ENCODE data around the gene FAAP100. TPM values are rescaled to one million over a fixed set of nuclear protein-coding genes. Genes with fewer than 3 reads are reported as not detected.

Gene FAAP100
- total RNA-seq, 4 donors from 2014 or later, result 19.4 to 34.3 (median 28.4) TPM

- DNase-seq (ENCODE audit: low spot score in 2 of 2), result peak in 1 of 2 donors; percentile 46
- WGBS, 2 donors, result 1 to 2% methylated on average over 16 to 59 of the region's 62 CpGs
These were observed 40.2 kb downstream of the FAAP100 start for GRCh38 chr17:81511804-81512561.

GRCh38 chr17:81511554-81511803 lies 40.7 kb downstream of the FAAP100 start:
- intact Hi-C loops (cut with DNase I; ENCODE audit: low total_unique reads), result loop anchor here (5.0 kb wide), 1 partner anchor 114 kb away; the partner anchor contains the start of gene BAHCC1
- WGBS, 2 donors, result 0 to 2% methylated on average over 9 of the region's 9 CpGs
- TF ChIP-seq POLR2A (IDR thresholded peaks at IDR 0.05), result no peak
- no peak for TF ChIP-seq CTCF (IDR thresholded peaks at IDR 0.05)
- DNase-seq (ENCODE audit: low spot score in 2 of 2), result no peak
- peak overlapping the region; percentile 86 for H3K4me3 ChIP-seq (ENCODE audit: low read depth, poor library complexity, severe bottlenecking)

More at GRCh38 chr17:81511804-81512561, 40.2 kb downstream of the FAAP100 start:
- peak overlapping the region; percentile 86 for H3K4me3 ChIP-seq (ENCODE audit: low read depth, poor library complexity, severe bottlenecking)
- no peak for TF ChIP-seq POLR2A (IDR thresholded peaks at IDR 0.05)
- no peak for TF ChIP-seq CTCF (IDR thresholded peaks at IDR 0.05)
- intact Hi-C loops (cut with DNase I; ENCODE audit: low total_unique reads), result loop anchor here (5.0 kb wide), 1 partner anchor 115 kb away; the partner anchor contains the start of gene BAHCC1

- intact Hi-C loops (cut with DNase I; ENCODE audit: low total_unique reads), result loop anchor here (5.0 kb wide), 1 partner anchor 114 kb away; the partner anchor contains the start of gene BAHCC1
- DNase-seq (ENCODE audit: low spot score in 2 of 2), result no peak
- WGBS, 2 donors, result 1 to 2% methylated on average over 40 to 42 of the region's 48 CpGs
- H3K4me3 ChIP-seq (ENCODE audit: low read depth, poor library complexity, severe bottlenecking), result peak overlapping the region; percentile 86
- TF ChIP-seq POLR2A (IDR thresholded peaks at IDR 0.05), result no peak
- no peak for TF ChIP-seq CTCF (IDR thresholded peaks at IDR 0.05)
These were observed 41.2 kb downstream of the FAAP100 start for GRCh38 chr17:81510785-81511553.

GRCh38 chr17:81509972-81510784 lies 42.0 kb downstream of the FAAP100 start:
- no peak for DNase-seq (ENCODE audit: low spot score in 2 of 2)
- 3 to 5% methylated on average over 22 of the region's 22 CpGs for WGBS, 2 donors
- intact Hi-C loops (cut with DNase I; ENCODE audit: low total_unique reads), result loop anchor here (5.0 kb wide), 1 partner anchor 113 kb away; the partner anchor contains the start of gene BAHCC1
- TF ChIP-seq POLR2A (IDR thresholded peaks at IDR 0.05) (no peak), CTCF (IDR thresholded peaks at IDR 0.05) (no peak)
- H3K4me3 ChIP-seq (ENCODE audit: low read depth, poor library complexity, severe bottlenecking), result peak overlapping the region; percentile 86

- no peak for DNase-seq (ENCODE audit: low spot score in 2 of 2)
- WGBS, 2 donors, result 19 to 22% methylated on average over 12 of the region's 12 CpGs
- peak overlapping the region; percentile 86 for H3K4me3 ChIP-seq (ENCODE audit: low read depth, poor library complexity, severe bottlenecking)
- intact Hi-C loops (cut with DNase I; ENCODE audit: low total_unique reads), result no loop called here
- TF ChIP-seq POLR2A (IDR thresholded peaks at IDR 0.05) (no peak), CTCF (IDR thresholded peaks at IDR 0.05) (no peak)
These were observed 42.8 kb downstream of the FAAP100 start for GRCh38 chr17:81509207-81509971.
